SH-SY5Y (cell line): ENCODE measurements around the gene RORB.

Experiments
- GATA2 ChIP-seq: IDR thresholded peaks from 2 replicates; pipeline ENCODE4 v1.6.1; 2011; ENCODE audit warnings: mild to moderate bottlenecking, low read depth, low read length
- GATA3 ChIP-seq: IDR thresholded peaks from 2 replicates; pipeline ENCODE4 v1.6.1; 2011; ENCODE audit warnings: low read depth, mild to moderate bottlenecking, low read length, moderate library complexity

The RORB gene

GRCh38 chr9:74742191-74742790 is 245.2 kb downstream of the RORB start:
- no peak for TF ChIP-seq GATA3
- TF ChIP-seq GATA2 = no peak
